GM19099 (cell line): ENCODE measurements around the gene ZNF865.

ENCODE experiments used
- POLR2A ChIP-seq: IDR thresholded peaks from 3 replicates; pipeline ENCODE4 v1.6.1; 2011; ENCODE audit warnings: low read depth; ENCODE audit not compliant: insufficient read length; ENCODE audit errors: extremely low read depth

Gene ZNF865

GRCh38 chr19:55614711-55615542, 9.5 kb downstream of the ZNF865 start:
- TF ChIP-seq POLR2A, result no peak

- TF ChIP-seq POLR2A, result no peak
Measured at GRCh38 chr19:55615543-55616394, 10.3 kb downstream of the ZNF865 start.

GRCh38 chr19:55616395-55616875, 11.0 kb downstream of the ZNF865 start:
- no peak for TF ChIP-seq POLR2A

- no peak for TF ChIP-seq POLR2A
Measured at GRCh38 chr19:55617426-55617825, 12.0 kb downstream of the ZNF865 start.

GRCh38 chr19:55618426-55618825, 13.0 kb downstream of the ZNF865 start:
- TF ChIP-seq POLR2A, result no peak

DNA sequence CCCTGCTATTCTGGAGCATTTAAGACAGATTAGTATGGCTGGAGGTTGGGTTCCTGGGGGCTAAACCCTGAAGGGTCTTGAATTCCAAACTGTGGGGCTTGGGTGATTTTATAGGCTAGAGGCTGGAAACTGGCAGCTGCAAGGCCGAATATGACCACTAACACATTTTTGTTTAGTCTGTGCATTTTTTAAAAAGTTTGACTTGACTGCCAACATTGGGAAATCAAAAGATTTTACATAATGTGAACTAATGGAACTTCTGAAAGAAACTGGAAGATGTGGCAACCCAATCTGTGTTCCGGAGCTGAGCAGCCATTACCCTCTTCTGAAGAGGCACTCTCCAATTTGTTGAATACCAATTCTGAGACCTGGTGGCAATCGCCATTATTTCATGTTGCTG, 13.8 kb downstream of the ZNF865 start:
- TF ChIP-seq POLR2A, result no peak

DNA sequence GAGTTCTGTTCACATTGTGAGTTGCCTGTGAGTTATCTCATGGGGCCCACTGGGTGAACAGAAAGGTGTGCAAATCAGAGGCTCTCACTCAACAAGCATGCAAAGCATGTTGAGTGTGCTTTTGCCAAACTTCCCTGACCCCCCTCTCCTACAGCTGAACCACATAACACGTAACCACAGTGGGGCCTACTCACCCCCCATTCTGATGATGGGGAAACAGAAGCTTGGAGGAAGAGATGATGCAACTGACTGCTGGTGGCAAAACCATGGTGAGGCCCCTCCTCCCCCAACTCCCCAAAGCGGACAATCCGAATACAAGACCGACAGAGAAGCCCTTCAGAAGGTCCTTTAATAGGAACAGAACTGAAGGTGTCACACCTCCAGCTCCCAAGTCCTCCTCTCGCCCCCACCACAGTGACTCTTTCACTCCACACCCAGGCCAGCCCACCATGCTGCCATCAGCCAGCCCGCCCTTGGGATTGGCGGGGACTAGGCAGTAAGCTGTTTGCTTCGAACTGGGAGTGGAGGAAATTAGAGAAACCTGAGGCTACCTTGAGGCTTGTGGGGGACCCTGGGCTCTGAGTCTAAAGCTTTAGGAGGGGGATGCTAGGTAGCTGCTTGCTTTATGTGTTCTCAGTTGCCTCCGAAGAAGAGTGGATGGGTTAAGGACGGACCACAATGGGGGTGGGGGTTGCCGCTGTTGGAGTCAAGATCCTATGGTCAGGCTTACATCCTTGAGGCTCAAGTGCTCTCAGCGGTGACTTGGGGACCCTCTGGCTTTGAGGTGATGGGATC, 15.2 kb downstream of the ZNF865 start:
- no peak for TF ChIP-seq POLR2A

DNA sequence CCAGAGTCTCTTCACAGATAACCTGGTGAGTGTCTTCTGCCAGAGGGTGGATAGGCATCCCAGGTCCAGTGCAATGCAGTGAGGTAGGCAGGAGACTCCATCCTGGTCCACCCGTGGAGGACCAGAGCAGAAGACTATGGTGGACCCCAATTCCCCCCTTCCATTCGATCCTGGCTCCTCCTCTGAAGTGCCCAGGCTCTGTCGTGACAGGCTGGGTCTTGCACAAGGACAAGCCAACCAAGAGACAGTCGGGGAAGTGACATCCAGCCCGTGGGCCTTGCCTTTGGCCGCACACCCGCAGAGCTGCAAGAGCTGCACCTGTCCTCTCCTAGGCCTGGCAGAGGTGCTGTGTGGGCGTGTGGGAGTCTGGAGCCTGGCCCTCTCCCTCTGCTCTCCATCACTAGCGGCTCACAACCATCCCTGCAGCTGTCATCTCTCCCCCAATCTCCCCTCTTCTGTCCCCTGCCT, 15.8 kb downstream of the ZNF865 start:
- TF ChIP-seq POLR2A, result no peak

DNA sequence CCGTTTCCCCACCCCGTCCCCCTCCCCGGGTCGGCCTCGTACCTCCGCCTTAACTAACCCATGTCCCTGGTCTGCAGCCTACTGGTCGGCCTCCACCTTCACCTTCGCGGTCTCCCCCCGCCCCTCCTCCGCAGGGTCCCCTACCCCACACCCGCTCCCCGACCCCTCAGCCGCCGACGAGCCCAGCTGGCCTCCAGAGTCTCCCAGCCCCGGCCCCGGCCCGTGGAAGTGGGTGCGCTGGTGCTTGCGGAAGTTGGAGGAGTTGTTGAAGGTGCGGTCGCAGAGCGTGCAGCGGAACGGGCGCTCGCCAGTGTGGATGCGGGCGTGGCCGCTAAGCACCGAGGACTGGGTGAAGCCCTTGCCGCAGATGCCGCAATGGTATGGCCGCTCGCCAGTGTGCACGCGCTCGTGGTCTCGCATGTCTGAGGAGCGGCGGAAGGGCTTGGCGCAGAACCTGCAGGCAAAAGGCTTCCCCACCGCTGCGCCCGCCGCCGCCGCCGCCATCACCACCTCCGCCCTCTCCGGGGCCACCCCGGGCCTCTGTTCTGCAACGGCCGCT, 16.3 kb downstream of the ZNF865 start:
- no peak for TF ChIP-seq POLR2A

DNA sequence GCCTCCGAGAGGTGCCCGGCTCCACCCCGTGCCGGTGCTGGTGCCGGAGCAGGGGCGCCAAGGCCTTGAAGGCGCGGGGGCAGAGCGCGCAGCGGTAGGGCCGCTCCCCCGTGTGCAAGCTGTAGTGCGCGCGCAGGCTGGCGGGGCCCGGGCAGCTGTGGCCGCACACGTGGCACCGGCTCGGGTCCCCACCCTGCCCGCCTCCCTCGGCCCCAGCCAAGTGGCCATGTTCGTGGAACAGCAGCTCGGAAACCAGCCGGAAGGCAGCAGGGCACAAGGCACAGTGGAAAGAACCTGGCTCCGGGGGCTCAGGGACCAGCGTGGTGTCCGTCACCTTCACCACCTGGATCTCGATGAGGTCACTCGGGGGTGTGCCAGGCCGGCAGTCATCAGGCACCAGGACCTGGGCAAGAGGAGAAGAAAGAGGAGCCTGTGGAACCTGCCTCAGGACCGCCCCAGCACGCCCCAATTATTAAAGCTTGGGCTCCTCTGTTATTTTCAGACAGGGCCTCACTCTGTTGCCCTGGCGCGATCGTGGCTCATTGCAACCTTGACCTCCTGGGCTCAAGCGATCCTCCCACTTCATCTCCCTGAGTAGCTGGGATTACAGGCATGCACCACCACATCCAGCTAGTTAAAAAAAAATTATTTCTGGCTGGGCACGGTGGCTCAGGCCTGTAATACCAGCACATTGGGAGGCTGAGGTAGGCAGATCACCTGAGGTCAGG, 17.0 kb downstream of the ZNF865 start:
- TF ChIP-seq POLR2A, result no peak

DNA sequence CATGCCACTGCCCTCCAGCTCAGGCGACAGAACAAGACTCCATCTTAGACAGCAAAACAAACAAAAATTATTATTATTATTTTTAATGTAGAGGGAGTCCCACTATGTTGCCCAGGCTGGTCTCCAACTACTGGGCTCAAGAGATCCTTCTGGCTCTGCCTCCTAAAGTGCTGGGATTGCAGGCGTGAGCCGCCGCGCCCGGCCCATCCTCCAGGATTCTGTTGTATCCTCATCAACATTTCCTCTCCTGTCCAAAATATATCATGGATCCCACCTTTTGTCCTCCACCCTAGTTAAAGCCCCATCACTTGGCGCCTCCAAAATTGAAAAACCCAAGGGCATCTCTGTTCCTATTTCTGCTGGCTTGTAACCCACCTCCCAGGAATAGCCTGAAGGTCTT, 17.7 kb downstream of the ZNF865 start:
- TF ChIP-seq POLR2A, result no peak

GRCh38 chr19:55623561-55623960, 18.1 kb downstream of the ZNF865 start:
- no peak for TF ChIP-seq POLR2A

DNA sequence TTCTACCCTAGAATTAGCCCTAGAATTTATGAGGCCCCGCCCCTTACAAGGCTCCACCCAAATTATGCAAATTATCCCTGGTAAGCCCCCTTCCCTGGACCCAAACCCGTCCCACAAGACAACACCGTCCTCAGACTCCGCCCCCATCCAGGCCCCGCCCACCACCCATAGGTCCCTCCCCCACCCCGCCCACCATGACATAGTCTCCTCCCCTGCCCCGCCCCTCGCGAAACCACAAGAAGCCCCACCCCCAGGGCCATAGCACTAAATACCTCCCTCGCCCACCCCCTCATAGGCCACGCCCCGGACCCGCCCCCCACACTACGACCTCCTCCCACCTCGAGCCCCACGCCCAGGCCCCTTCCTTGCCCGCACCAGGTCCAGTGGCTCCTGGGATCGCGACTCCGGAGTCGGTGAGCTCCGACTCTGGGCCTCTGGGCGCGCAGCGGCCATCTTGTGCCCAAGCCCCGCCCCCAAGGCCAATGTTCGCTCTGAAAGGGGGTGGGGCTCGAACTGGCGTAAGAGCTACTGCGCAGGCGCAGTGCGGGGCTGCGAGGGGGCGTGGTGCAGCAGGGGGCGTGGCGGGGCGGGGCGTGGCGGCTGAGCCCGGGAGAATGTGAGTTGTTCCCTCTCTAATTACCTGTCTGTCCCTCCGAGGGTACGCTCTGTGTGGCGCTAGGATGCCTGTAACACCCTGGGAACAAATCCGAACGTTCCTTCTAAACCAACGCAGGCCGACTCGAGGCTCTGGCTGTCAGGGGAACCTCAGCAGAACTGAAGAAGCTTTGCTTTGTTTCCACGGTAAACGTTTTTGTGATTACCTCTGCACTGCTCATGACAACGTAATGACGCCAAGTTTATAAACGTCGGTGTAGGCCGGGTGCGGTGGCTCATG, 18.9 kb downstream of the ZNF865 start, which contains the start of gene ZNF784:
Gene ZNF784 (minus strand): TSS at position 458 of the 895 bp plus-strand sequence. CDS start 5 bp downstream, at position 453.
- peak; percentile 90 for TF ChIP-seq POLR2A
